ENCODE data around the gene TMEM178A. TPM values are rescaled to one million over a fixed set of nuclear protein-coding genes. Genes with fewer than 3 reads are reported as not detected.

TMEM178A gene
- total RNA-seq, 2 experiments from 2014 or later, result 0.25 to 0.38 TPM

- no peak overlapping the region for H2AFZ ChIP-seq (ENCODE audit: low read length)
- no peak overlapping the region for H3K27ac ChIP-seq (ENCODE audit: low read depth, low read length, poor library complexity, severe bottlenecking)
- ChIA-PET CTCF (ENCODE audit: unreplicated experiment) (no interaction called here), POLR2A (interaction anchor here (0.9 kb wide), 1 partner anchor 364 kb away, joined by 3 read pairs; no protein-coding TSS in a partner anchor)
- no peaks in the 10 kb centered on the region for H3K9me2 ChIP-seq (ENCODE audit: insufficient read depth, low read length)
- H3K4me2 ChIP-seq (ENCODE audit: low read length), result no peak overlapping the region
- intact Hi-C loops (cut with micrococcal nuclease; ENCODE audit: unreplicated experiment), result loop anchor here (10.0 kb wide), 1 partner anchor 683 kb away; no protein-coding TSS in a partner anchor
- H3K4me1 ChIP-seq (ENCODE audit: insufficient read depth, low read length, poor library complexity, severe bottlenecking), result no peaks in the 10 kb centered on the region
- no peaks in the 10 kb centered on the region for H4K20me1 ChIP-seq (ENCODE audit: insufficient read depth, low read length)
- no peak overlapping the region for H3K4me3 ChIP-seq (ENCODE audit: low read depth, low read length, poor library complexity, severe bottlenecking)
- H3K9me3 ChIP-seq (ENCODE audit: low read length), result no peaks in the 10 kb centered on the region
- DNase-seq (ENCODE audit: low spot score), result no peak
- peaks cover 97% of the 10 kb centered on the region for H3K36me3 ChIP-seq (ENCODE audit: insufficient read depth, low read length)
- TF ChIP-seq CTCF (conservative IDR thresholded peaks at IDR 0.05; ENCODE audit: low read length) (no peak), EZH2phosphoT487 (IDR thresholded peaks at IDR 0.05; ENCODE audit: borderline replicate concordance, low read depth, low read length) (no peak)
- H3K79me2 ChIP-seq (ENCODE audit: insufficient read depth, low read depth, low read length), result no peaks in the 10 kb centered on the region
- BruUV-seq (replicated peaks), result no TSS peak
These were observed 71.9 kb downstream of the TMEM178A start for GRCh38 chr2:39737661-39738060.

- BruUV-seq (replicated peaks), result no TSS peak
- intact Hi-C loops (cut with micrococcal nuclease; ENCODE audit: unreplicated experiment), result loop anchor here (10.0 kb wide), 1 partner anchor 684 kb away; no protein-coding TSS in a partner anchor
- ChIA-PET POLR2A (no interaction called here), CTCF (ENCODE audit: unreplicated experiment) (no interaction called here)
- no peak overlapping the region for H3K27ac ChIP-seq (ENCODE audit: low read depth, low read length, poor library complexity, severe bottlenecking)
- no peaks in the 10 kb centered on the region for H3K4me1 ChIP-seq (ENCODE audit: insufficient read depth, low read length, poor library complexity, severe bottlenecking)
- no peak overlapping the region for H3K4me3 ChIP-seq (ENCODE audit: low read depth, low read length, poor library complexity, severe bottlenecking)
- H3K79me2 ChIP-seq (ENCODE audit: insufficient read depth, low read depth, low read length), result no peaks in the 10 kb centered on the region
- H3K9me2 ChIP-seq (ENCODE audit: insufficient read depth, low read length), result no peaks in the 10 kb centered on the region
- H2AFZ ChIP-seq (ENCODE audit: low read length), result no peak overlapping the region
- H4K20me1 ChIP-seq (ENCODE audit: insufficient read depth, low read length), result no peaks in the 10 kb centered on the region
- no peak for TF ChIP-seq EZH2phosphoT487 (IDR thresholded peaks at IDR 0.05; ENCODE audit: borderline replicate concordance, low read depth, low read length)
- no peak for TF ChIP-seq CTCF (conservative IDR thresholded peaks at IDR 0.05; ENCODE audit: low read length)
- no peaks in the 10 kb centered on the region for H3K9me3 ChIP-seq (ENCODE audit: low read length)
- H3K36me3 ChIP-seq (ENCODE audit: insufficient read depth, low read length), result peaks cover 97% of the 10 kb centered on the region
- no peak overlapping the region for H3K4me2 ChIP-seq (ENCODE audit: low read length)
- DNase-seq (ENCODE audit: low spot score), result no peak
These were observed 73.2 kb downstream of the TMEM178A start for GRCh38 chr2:39738936-39739335.

GRCh38 chr2:39739386-39739785 lies 73.7 kb downstream of the TMEM178A start:
- CTCF ChIA-PET (ENCODE audit: unreplicated experiment), result no interaction called here

More at GRCh38 chr2:39739386-39739785, 73.7 kb downstream of the TMEM178A start:
- no peak overlapping the region for H3K27ac ChIP-seq (ENCODE audit: low read depth, low read length, poor library complexity, severe bottlenecking)
- H3K4me3 ChIP-seq (ENCODE audit: low read depth, low read length, poor library complexity, severe bottlenecking), result no peak overlapping the region
- POLR2A ChIA-PET, result no interaction called here
- H3K4me1 ChIP-seq (ENCODE audit: insufficient read depth, low read length, poor library complexity, severe bottlenecking), result no peaks in the 10 kb centered on the region
- no peak overlapping the region for H3K4me2 ChIP-seq (ENCODE audit: low read length)
- no TSS peak for BruUV-seq (replicated peaks)
- H4K20me1 ChIP-seq (ENCODE audit: insufficient read depth, low read length), result no peaks in the 10 kb centered on the region
- TF ChIP-seq EZH2phosphoT487 (IDR thresholded peaks at IDR 0.05; ENCODE audit: borderline replicate concordance, low read depth, low read length) (no peak), CTCF (conservative IDR thresholded peaks at IDR 0.05; ENCODE audit: low read length) (no peak)
- peaks cover 95% of the 10 kb centered on the region for H3K36me3 ChIP-seq (ENCODE audit: insufficient read depth, low read length)
- no peaks in the 10 kb centered on the region for H3K9me3 ChIP-seq (ENCODE audit: low read length)
- no peak for DNase-seq (ENCODE audit: low spot score)
- no peak overlapping the region for H2AFZ ChIP-seq (ENCODE audit: low read length)
- no peaks in the 10 kb centered on the region for H3K9me2 ChIP-seq (ENCODE audit: insufficient read depth, low read length)
- intact Hi-C loops (cut with micrococcal nuclease; ENCODE audit: unreplicated experiment), result loop anchor here (10.0 kb wide), 1 partner anchor 685 kb away; no protein-coding TSS in a partner anchor
- no peaks in the 10 kb centered on the region for H3K79me2 ChIP-seq (ENCODE audit: insufficient read depth, low read depth, low read length)
